IMR-90 (cell line): Measurements from ENCODE around the gene PPP1R15A. TPM values are rescaled to one million over a fixed set of nuclear protein-coding genes. Genes with fewer than 3 reads are reported as not detected.

ENCODE experiments used
- ATAC-seq: fragments of 200-7000 bp; cut with Tn5 transposase; 2 replicates; pipeline ENCODE4 v1.9.1; 2020; ENCODE audit warnings: low read depth, mild to moderate bottlenecking, moderate library complexity
- BruUV-seq: library from RNA; stranded (reverse); fragments of 400-500 nt; replicated peaks from 2 replicates; lab custom pipeline; 2021; lab: Mats Ljungman, UMichigan
- CTCF ChIA-PET: fragments of 300-600 bp; formaldehyde crosslinking; extraction: SDS; loops from one replicate; lab custom pipeline; 2021; ENCODE audit warnings: antibody characterized with exemption; lab: Yijun Ruan, JAX
- POLR2A ChIA-PET: fragments of 300-600 bp; sonication (Branson Sonifier 250); formaldehyde crosslinking; loops from one replicate; lab custom pipeline; 2022; ENCODE audit warnings: antibody characterized with exemption; ENCODE audit not compliant: unreplicated experiment; lab: Charles Lee
- DNase-seq: peaks from one replicate; pipeline ENCODE4 v3.0.0; 2013
- H2AFZ ChIP-seq: replicated peaks from 2 replicates; pipeline ENCODE3; 2013; ENCODE audit warnings: low read length, mild to moderate bottlenecking; ENCODE audit not compliant: poor library complexity
- H2AK5ac ChIP-seq: 2 replicates; pipeline ENCODE4 v1.6.1; 2013; ENCODE audit warnings: low read depth, low read length, inconsistent platforms
- H2AK9ac ChIP-seq: replicated peaks from 2 replicates; pipeline ENCODE3; 2013; ENCODE audit warnings: mild to moderate bottlenecking, low read depth, low read length, moderate library complexity; ENCODE audit not compliant: poor library complexity
- H2BK120ac ChIP-seq: 2 replicates; pipeline ENCODE4 v1.6.1; 2013; ENCODE audit warnings: low read depth, low read length, inconsistent platforms
- H2BK15ac ChIP-seq: 3 replicates; pipeline ENCODE4 v1.6.1; 2013; ENCODE audit warnings: low read depth, low read length, inconsistent platforms
- H2BK20ac ChIP-seq: 2 replicates; pipeline ENCODE4 v1.6.1; 2013; ENCODE audit warnings: low read depth, mild to moderate bottlenecking, inconsistent platforms, low read length, moderate library complexity
- H2BK5ac ChIP-seq: 2 replicates; pipeline ENCODE4 v1.6.1; 2013; ENCODE audit warnings: mild to moderate bottlenecking, low read depth, low read length, inconsistent platforms; ENCODE audit not compliant: poor library complexity, severe bottlenecking
- H3K14ac ChIP-seq: replicated peaks from 2 replicates; pipeline ENCODE4 v1.6.1; 2013; ENCODE audit warnings: low read depth, low read length, inconsistent platforms
- H3K18ac ChIP-seq: 2 replicates; pipeline ENCODE4 v1.6.1; 2013; ENCODE audit warnings: low read depth, low read length, control low read depth
- H3K23ac ChIP-seq: 2 replicates; pipeline ENCODE4 v1.6.1; 2013; ENCODE audit warnings: low read depth, low read length, inconsistent platforms
- H3K27ac ChIP-seq: 2 replicates; pipeline ENCODE4 v1.5.1; 2013; ENCODE audit warnings: mild to moderate bottlenecking, control low read depth, low read length; ENCODE audit not compliant: insufficient read depth
- H3K27me3 ChIP-seq: 2 replicates; pipeline ENCODE4 v1.6.1; 2013; ENCODE audit warnings: low read length; ENCODE audit not compliant: control insufficient read depth, insufficient read depth
- H3K36me3 ChIP-seq: 2 replicates; pipeline ENCODE4 v1.6.1; 2013; ENCODE audit warnings: low read length, mixed read lengths; ENCODE audit not compliant: control insufficient read depth, insufficient read depth
- H3K4ac ChIP-seq: 2 replicates; pipeline ENCODE4 v1.6.1; 2013; ENCODE audit warnings: low read depth, low read length, inconsistent platforms
- H3K4me1 ChIP-seq: 2 replicates; pipeline ENCODE4 v1.6.1; 2013; ENCODE audit warnings: low read length, mixed read lengths; ENCODE audit not compliant: control insufficient read depth, insufficient read depth
- H3K4me2 ChIP-seq: 2 replicates; pipeline ENCODE4 v1.6.1; 2013; ENCODE audit warnings: low read depth, mild to moderate bottlenecking, control low read depth, low read length, moderate library complexity
- H3K4me3 ChIP-seq: 2 replicates; pipeline ENCODE4 v1.5.1; 2013; ENCODE audit warnings: low read depth, mild to moderate bottlenecking, control low read depth, low read length, moderate library complexity; ENCODE audit not compliant: insufficient read depth
- H3K56ac ChIP-seq: 2 replicates; pipeline ENCODE4 v1.6.1; 2013; ENCODE audit warnings: low read length, inconsistent platforms; ENCODE audit not compliant: insufficient read depth; ENCODE audit errors: extremely low read depth
- H3K79me1 ChIP-seq, 2 experiments: 2 replicates each; pipeline ENCODE4 v1.6.1; 2013; ENCODE audit warnings: low read length in 2 of 2, inconsistent platforms in 1 of 2, low read depth in 1 of 2
- H3K9ac ChIP-seq: 2 replicates; pipeline ENCODE4 v1.6.1; 2013; ENCODE audit warnings: low read depth, low read length, control low read depth
- H3K9me1 ChIP-seq: 2 replicates; pipeline ENCODE4 v1.6.1; 2013; ENCODE audit warnings: low read length, inconsistent platforms; ENCODE audit not compliant: insufficient read depth
- H3K9me3 ChIP-seq: 2 replicates; pipeline ENCODE4 v1.6.1; 2013; ENCODE audit warnings: low read length; ENCODE audit not compliant: control insufficient read depth, insufficient read depth
- H4K20me1 ChIP-seq: 2 replicates; pipeline ENCODE4 v1.6.1; 2013; ENCODE audit warnings: low read length, inconsistent platforms; ENCODE audit not compliant: insufficient read depth
- H4K5ac ChIP-seq: 2 replicates; pipeline ENCODE4 v1.6.1; 2013; ENCODE audit warnings: mild to moderate bottlenecking, low read depth, low read length, control low read depth
- H4K8ac ChIP-seq, 2 experiments: 2 replicates each; pipeline ENCODE4 v1.6.1; 2013; ENCODE audit warnings: low read depth in 2 of 2, low read length in 2 of 2, control low read depth in 1 of 2, inconsistent platforms in 1 of 2
- H4K91ac ChIP-seq: 2 replicates; pipeline ENCODE4 v1.6.1; 2013; ENCODE audit warnings: low read depth, low read length, inconsistent platforms; ENCODE audit not compliant: insufficient read depth
- BHLHE40 ChIP-seq: fragments of 150-350 bp; IDR thresholded peaks from 2 replicates; pipeline ENCODE4 v1.6.1; 2016; ENCODE audit warnings: mild to moderate bottlenecking, low read depth, low read length
- CEBPB ChIP-seq: IDR thresholded peaks from 2 replicates; pipeline ENCODE4 v1.6.1; 2012; ENCODE audit warnings: low read depth, low read length, improper control_type of control experiment
- CTCF ChIP-seq: conservative IDR thresholded peaks from 2 replicates; pipeline ENCODE4 v1.5.1; 2012; ENCODE audit warnings: mild to moderate bottlenecking, low read depth, low read length, improper control_type of control experiment
- MAFK ChIP-seq: IDR thresholded peaks from 2 replicates; pipeline ENCODE4 v1.6.1; 2012; ENCODE audit warnings: low read depth, low read length, improper control_type of control experiment
- MAZ ChIP-seq: IDR thresholded peaks from 2 replicates; pipeline ENCODE4 v1.6.1; 2012; ENCODE audit warnings: low read depth, mild to moderate bottlenecking, low read length, improper control_type of control experiment, moderate library complexity, borderline replicate concordance
- MXI1 ChIP-seq: IDR thresholded peaks from 2 replicates; pipeline ENCODE4 v1.6.1; 2012; ENCODE audit warnings: low read depth, mild to moderate bottlenecking, low read length, moderate library complexity, borderline replicate concordance
- POLR2A ChIP-seq: IDR thresholded peaks from 2 replicates; pipeline ENCODE4 v1.6.1; 2012; ENCODE audit warnings: mild to moderate bottlenecking, low read depth, low read length
- SMC3 ChIP-seq: fragments of 150-350 bp; IDR thresholded peaks from 2 replicates; pipeline ENCODE4 v1.6.1; 2016; ENCODE audit warnings: low read depth, mild to moderate bottlenecking, antibody characterized with exemption, low read length, moderate library complexity
- WGBS, 2 experiments: methylation state at CpG; one replicate each; pipeline versions ENCODE4 v1.1.5 to v1.1.7; 2013; ENCODE audit warnings: missing lambda C conversion rate in 2 of 2; ENCODE audit not compliant: insufficient read length in 1 of 2; ENCODE audit errors: extremely low coverage in 2 of 2; 5-methylcytosine and 5-hydroxymethylcytosine counted together
- dilution Hi-C: fragments of 300-500 bp; cut with HindIII; formaldehyde crosslinking; loops from one replicate; pipeline ENCODE4 v1.14.3; 2018; ENCODE audit warnings: low sequenced_read_pairs; ENCODE audit not compliant: unreplicated experiment
- in situ Hi-C: fragments of 300-500 bp; cut with MboI; formaldehyde crosslinking; loops from 3 replicates; pipeline ENCODE4 v1.14.3; 2019; ENCODE audit warnings: low sequenced_read_pairs, inconsistent platforms, mixed read lengths
- intact Hi-C: fragments of 100-400 bp; cut with micrococcal nuclease; formaldehyde crosslinking; loops from 2 replicates; pipeline ENCODE4 v1.10.0; 2022
- polyA plus RNA-seq, 3 experiments: library from polyadenylated mRNA; depleted of rRNA; stranded (reverse); fragments of >200 nt; gene quantifications; 2 replicates each; pipeline ENCODE4 v1.2.3, GENCODE V29; 2012; ENCODE audit warnings: low replicate concordance in 1 of 3
- total RNA-seq: library from RNA; depleted of rRNA; stranded (reverse); fragments of >200 nt; gene quantifications from 2 replicates; pipeline ENCODE4 v1.2.3, GENCODE V29; 2012

PPP1R15A gene
- total and polyA plus RNA-seq, 2 of the 4 experiments (the other 2 are of a cell fraction): 26.7 to 87.7 TPM

GRCh38 chr19:48878196-48879024 lies 6.2 kb downstream of the PPP1R15A start:
- dilution Hi-C loops (no loop called here), in situ Hi-C loops (no loop called here), intact Hi-C loops (no loop called here)
- TF ChIP-seq SMC3 (no peak), MAZ (no peak), MXI1 (no peak), BHLHE40 (no peak), CEBPB (peak; percentile 40; the same call in 1 of the 2 replicates), POLR2A (peak; percentile 67), CTCF (no peak), MAFK (no peak)
- H3K56ac ChIP-seq: no peak overlapping the region
- no peak overlapping the region for H2AK5ac ChIP-seq
- no peak overlapping the region for H2BK120ac ChIP-seq
- H3K4me3 ChIP-seq: no peak overlapping the region
- H3K4me2 ChIP-seq: no peak overlapping the region
- WGBS, 2 experiments: 85% methylated on average over 4 of the region's 11 CpGs; no CpG with 5 or more reads in 1 of the 2 experiments
- BruUV-seq: no TSS peak
- no peak overlapping the region for H2BK5ac ChIP-seq
- no peak overlapping the region for H3K27ac ChIP-seq
- no peak overlapping the region for H2BK20ac ChIP-seq
- H3K36me3 ChIP-seq: peaks cover 36% of the 10 kb centered on the region
- 0 out of 2 replicates have a peak overlapping the region, but pooled peaks have one; percentile 4 for H3K14ac ChIP-seq
- H2AFZ ChIP-seq: no peak overlapping the region
- H2AK9ac ChIP-seq: peak overlapping the region; percentile 61
- CTCF ChIA-PET: no interaction called here
- H3K9me3 ChIP-seq: peaks cover 4% of the 10 kb centered on the region; the same call in 1 of the 2 replicates
- no peak overlapping the region for H4K5ac ChIP-seq
- peaks cover 58% of the 10 kb centered on the region for H4K20me1 ChIP-seq
- 0 out of 2 replicates have a peak, but pooled peaks cover 3% of the 10 kb centered on the region for H3K9me1 ChIP-seq
- H3K79me1 ChIP-seq: peaks cover 0 to 46% of the 10 kb centered on the region in 2 experiments; a peak in 3 of 4 replicates
- H3K4me1 ChIP-seq: peaks cover 6% of the 10 kb centered on the region; the same call in 1 of the 2 replicates
- POLR2A ChIA-PET: interaction anchor here (0.6 kb wide), 1 partner anchor 11 kb away, joined by 3 read pairs; no protein-coding TSS in a partner anchor
- H3K9ac ChIP-seq: no peak overlapping the region
- no peaks in the 10 kb centered on the region for H3K27me3 ChIP-seq
- no peak overlapping the region for H3K23ac ChIP-seq
- H3K4ac ChIP-seq: no peak overlapping the region
- H4K8ac ChIP-seq: peak overlapping the region in 1 of 2 experiments; percentile 50; a peak in 1 of 4 replicates
- ATAC-seq (no peak), DNase-seq (peak; percentile 41)
- no peak overlapping the region for H4K91ac ChIP-seq
- no peak overlapping the region for H3K18ac ChIP-seq
- no peak overlapping the region for H2BK15ac ChIP-seq
